Measurements from ENCODE around the gene GRIN2A. TPM values are rescaled to one million over a fixed set of nuclear protein-coding genes. Genes with fewer than 3 reads are reported as not detected.

Gene GRIN2A
- total and polyA plus RNA-seq, 4 donors = 11.2 to 42.6 (median 20.0) TPM

- Histone ChIP-seq H3K36me3 (ENCODE audit: control insufficient read depth, insufficient read depth, low read length) (no peaks in the 10 kb centered on the region), H3K4me3 (ENCODE audit: low read depth, low read length) (no peak overlapping the region), H3K9me3 (ENCODE audit: control insufficient read depth, insufficient read depth, low read length) (no peaks in the 10 kb centered on the region), H3K27ac (ENCODE audit: low read depth, low read length) (no peak overlapping the region), H3K4me1 (ENCODE audit: control insufficient read depth, insufficient read depth, low read length) (no peaks in the 10 kb centered on the region), H3K27me3 (ENCODE audit: control insufficient read depth, insufficient read depth, low read length) (no peaks in the 10 kb centered on the region)
- DNase-seq (ENCODE audit: low read depth in 4 of 6, low spot score in 6 of 6) = peak in 1 of 6 donors; percentile 31
Measured at GRCh38 chr16:10103118-10103517, 79.1 kb downstream of the GRIN2A start.

- no peaks in the 10 kb centered on the region for H3K4me1 ChIP-seq (ENCODE audit: control insufficient read depth, insufficient read depth, low read length)
- no peaks in the 10 kb centered on the region for H3K27me3 ChIP-seq (ENCODE audit: control insufficient read depth, insufficient read depth, low read length)
- H3K9me3 ChIP-seq (ENCODE audit: control insufficient read depth, insufficient read depth, low read length) = no peaks in the 10 kb centered on the region
- no peak overlapping the region for H3K4me3 ChIP-seq (ENCODE audit: low read depth, low read length)
- H3K27ac ChIP-seq (ENCODE audit: low read depth, low read length) = no peak overlapping the region
- no peaks in the 10 kb centered on the region for H3K36me3 ChIP-seq (ENCODE audit: control insufficient read depth, insufficient read depth, low read length)
- no peak for DNase-seq (ENCODE audit: low read depth in 4 of 6, low spot score in 6 of 6)
- WGBS (ENCODE audit: insufficient coverage) = 58% methylated on average over 4 of the region's 4 CpGs
Measured at GRCh38 chr16:10100829-10101228, 81.4 kb downstream of the GRIN2A start.

DNA sequence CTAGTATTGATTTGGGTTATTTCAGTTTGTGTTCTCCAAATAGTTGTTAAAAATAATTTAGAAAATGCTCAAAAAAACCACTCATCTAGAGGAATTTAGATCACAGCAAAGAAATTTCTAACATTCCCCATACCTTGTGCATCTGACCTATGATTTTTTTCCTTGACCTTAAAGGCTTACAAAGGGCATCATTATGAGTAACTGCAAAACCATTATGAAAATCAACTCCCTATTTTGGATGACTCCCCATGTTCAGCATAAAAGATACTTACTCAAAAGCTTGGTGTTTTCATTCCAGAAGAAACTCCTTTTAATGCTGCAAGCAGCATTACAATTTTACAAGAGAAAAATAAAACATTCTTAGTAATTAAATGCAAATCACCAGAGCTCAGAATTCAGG is 83.2 kb downstream of the GRIN2A start:
- Histone ChIP-seq H3K9me3 (ENCODE audit: control insufficient read depth, insufficient read depth, low read length) (no peaks in the 10 kb centered on the region), H3K36me3 (ENCODE audit: control insufficient read depth, insufficient read depth, low read length) (no peaks in the 10 kb centered on the region), H3K4me3 (ENCODE audit: low read depth, low read length) (no peak overlapping the region), H3K27me3 (ENCODE audit: control insufficient read depth, insufficient read depth, low read length) (no peaks in the 10 kb centered on the region), H3K27ac (ENCODE audit: low read depth, low read length) (no peak overlapping the region), H3K4me1 (ENCODE audit: control insufficient read depth, insufficient read depth, low read length) (no peaks in the 10 kb centered on the region)
- DNase-seq (ENCODE audit: low read depth in 4 of 6, low spot score in 6 of 6) = no peak

- H3K4me3 ChIP-seq (ENCODE audit: low read depth, low read length) = no peak overlapping the region
- H3K4me1 ChIP-seq (ENCODE audit: control insufficient read depth, insufficient read depth, low read length) = no peaks in the 10 kb centered on the region
- no CpG with 5 or more reads among the region's 2 CpGs for WGBS (ENCODE audit: insufficient coverage)
- H3K27me3 ChIP-seq (ENCODE audit: control insufficient read depth, insufficient read depth, low read length) = no peaks in the 10 kb centered on the region
- no peaks in the 10 kb centered on the region for H3K36me3 ChIP-seq (ENCODE audit: control insufficient read depth, insufficient read depth, low read length)
- H3K27ac ChIP-seq (ENCODE audit: low read depth, low read length) = no peak overlapping the region
- H3K9me3 ChIP-seq (ENCODE audit: control insufficient read depth, insufficient read depth, low read length) = no peaks in the 10 kb centered on the region
- no peak for DNase-seq (ENCODE audit: low read depth in 4 of 6, low spot score in 6 of 6)
Measured at GRCh38 chr16:10097271-10097670, 85.0 kb downstream of the GRIN2A start.

DNA sequence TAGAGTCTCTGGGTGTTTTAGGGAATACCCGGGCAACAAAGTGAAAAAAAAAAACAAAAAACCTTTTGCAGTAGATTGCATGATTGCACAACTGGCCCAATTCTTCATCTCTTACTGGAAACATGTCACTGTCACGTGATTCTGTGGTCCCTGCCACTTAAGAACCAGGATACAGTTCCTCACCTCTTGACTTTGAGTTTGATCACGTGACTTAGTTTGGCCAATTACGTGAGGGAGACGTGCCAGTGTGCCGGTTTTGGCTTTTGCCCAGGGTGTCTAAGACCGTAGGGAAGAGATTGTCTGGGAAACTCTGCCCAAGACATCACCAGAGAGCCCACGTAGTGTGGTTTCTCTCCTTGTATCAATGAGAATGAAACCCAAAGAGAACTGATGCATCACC is 88.7 kb downstream of the GRIN2A start:
- WGBS (ENCODE audit: insufficient coverage) = 83% methylated on average over 6 of the region's 8 CpGs
- Histone ChIP-seq H3K36me3 (ENCODE audit: control insufficient read depth, insufficient read depth, low read length) (no peaks in the 10 kb centered on the region), H3K4me1 (ENCODE audit: control insufficient read depth, insufficient read depth, low read length) (no peaks in the 10 kb centered on the region), H3K9me3 (ENCODE audit: control insufficient read depth, insufficient read depth, low read length) (peaks cover 2% of the 10 kb centered on the region), H3K4me3 (ENCODE audit: low read depth, low read length) (no peak overlapping the region), H3K27ac (ENCODE audit: low read depth, low read length) (no peak overlapping the region), H3K27me3 (ENCODE audit: control insufficient read depth, insufficient read depth, low read length) (no peaks in the 10 kb centered on the region)
- no peak for DNase-seq (ENCODE audit: low read depth in 4 of 6, low spot score in 6 of 6)

- DNase-seq (ENCODE audit: low read depth in 4 of 6, low spot score in 6 of 6) = no peak
- H3K4me1 ChIP-seq (ENCODE audit: control insufficient read depth, insufficient read depth, low read length) = no peaks in the 10 kb centered on the region
- peaks cover 2% of the 10 kb centered on the region for H3K9me3 ChIP-seq (ENCODE audit: control insufficient read depth, insufficient read depth, low read length)
- H3K27me3 ChIP-seq (ENCODE audit: control insufficient read depth, insufficient read depth, low read length) = no peaks in the 10 kb centered on the region
- no peak overlapping the region for H3K27ac ChIP-seq (ENCODE audit: low read depth, low read length)
- H3K36me3 ChIP-seq (ENCODE audit: control insufficient read depth, insufficient read depth, low read length) = no peaks in the 10 kb centered on the region
- no CpG with 5 or more reads among the region's 1 CpG for WGBS (ENCODE audit: insufficient coverage)
- H3K4me3 ChIP-seq (ENCODE audit: low read depth, low read length) = no peak overlapping the region
Measured at GRCh38 chr16:10090816-10091215, 91.4 kb downstream of the GRIN2A start.

DNA sequence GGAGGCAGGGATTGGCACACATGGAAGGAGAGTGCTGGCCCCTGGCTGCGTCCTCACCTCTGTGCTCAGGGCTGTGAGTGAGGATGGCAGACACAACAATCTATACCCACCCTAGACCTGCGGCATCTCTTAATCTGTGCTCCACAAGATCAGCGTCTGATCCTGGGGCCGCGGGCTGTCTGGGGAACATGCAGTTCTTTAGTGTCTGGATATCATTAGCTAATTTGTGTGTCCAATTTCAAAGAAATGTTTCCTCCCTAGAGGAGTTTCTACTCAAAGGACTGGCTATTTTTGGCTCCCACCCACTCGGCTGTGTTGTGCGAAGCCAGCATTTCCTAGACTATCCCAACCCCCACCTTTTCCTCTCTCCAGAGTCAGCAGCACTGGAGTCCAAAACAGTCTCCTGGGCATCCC is 93.8 kb downstream of the GRIN2A start:
- H3K9me3 ChIP-seq (ENCODE audit: control insufficient read depth, insufficient read depth, low read length) = peaks cover 2% of the 10 kb centered on the region
- no peaks in the 10 kb centered on the region for H3K36me3 ChIP-seq (ENCODE audit: control insufficient read depth, insufficient read depth, low read length)
- no peak overlapping the region for H3K27ac ChIP-seq (ENCODE audit: low read depth, low read length)
- no peaks in the 10 kb centered on the region for H3K4me1 ChIP-seq (ENCODE audit: control insufficient read depth, insufficient read depth, low read length)
- no peak overlapping the region for H3K4me3 ChIP-seq (ENCODE audit: low read depth, low read length)
- WGBS (ENCODE audit: insufficient coverage) = 30% methylated on average over 2 of the region's 7 CpGs
- DNase-seq (ENCODE audit: low read depth in 4 of 6, low spot score in 6 of 6) = peak in 1 of 6 donors; percentile 29
- no peaks in the 10 kb centered on the region for H3K27me3 ChIP-seq (ENCODE audit: control insufficient read depth, insufficient read depth, low read length)

GRCh38 chr16:10087151-10087550 is 95.1 kb downstream of the GRIN2A start:
- Histone ChIP-seq H3K4me3 (ENCODE audit: low read depth, low read length) (no peak overlapping the region), H3K36me3 (ENCODE audit: control insufficient read depth, insufficient read depth, low read length) (no peaks in the 10 kb centered on the region), H3K27ac (ENCODE audit: low read depth, low read length) (no peak overlapping the region), H3K4me1 (ENCODE audit: control insufficient read depth, insufficient read depth, low read length) (no peaks in the 10 kb centered on the region), H3K27me3 (ENCODE audit: control insufficient read depth, insufficient read depth, low read length) (no peaks in the 10 kb centered on the region), H3K9me3 (ENCODE audit: control insufficient read depth, insufficient read depth, low read length) (peaks cover 2% of the 10 kb centered on the region)
- no peak for DNase-seq (ENCODE audit: low read depth in 4 of 6, low spot score in 6 of 6)
- 91% methylated on average over 3 of the region's 4 CpGs for WGBS (ENCODE audit: insufficient coverage)

- Histone ChIP-seq H3K4me1 (ENCODE audit: control insufficient read depth, insufficient read depth, low read length) (no peaks in the 10 kb centered on the region), H3K27me3 (ENCODE audit: control insufficient read depth, insufficient read depth, low read length) (no peaks in the 10 kb centered on the region), H3K36me3 (ENCODE audit: control insufficient read depth, insufficient read depth, low read length) (no peaks in the 10 kb centered on the region), H3K27ac (ENCODE audit: low read depth, low read length) (no peak overlapping the region), H3K9me3 (ENCODE audit: control insufficient read depth, insufficient read depth, low read length) (peaks cover 2% of the 10 kb centered on the region), H3K4me3 (ENCODE audit: low read depth, low read length) (no peak overlapping the region)
- 52% methylated on average over 3 of the region's 3 CpGs for WGBS (ENCODE audit: insufficient coverage)
- no peak for DNase-seq (ENCODE audit: low read depth in 4 of 6, low spot score in 6 of 6)
Measured at GRCh38 chr16:10086620-10087019, 95.6 kb downstream of the GRIN2A start.

DNA sequence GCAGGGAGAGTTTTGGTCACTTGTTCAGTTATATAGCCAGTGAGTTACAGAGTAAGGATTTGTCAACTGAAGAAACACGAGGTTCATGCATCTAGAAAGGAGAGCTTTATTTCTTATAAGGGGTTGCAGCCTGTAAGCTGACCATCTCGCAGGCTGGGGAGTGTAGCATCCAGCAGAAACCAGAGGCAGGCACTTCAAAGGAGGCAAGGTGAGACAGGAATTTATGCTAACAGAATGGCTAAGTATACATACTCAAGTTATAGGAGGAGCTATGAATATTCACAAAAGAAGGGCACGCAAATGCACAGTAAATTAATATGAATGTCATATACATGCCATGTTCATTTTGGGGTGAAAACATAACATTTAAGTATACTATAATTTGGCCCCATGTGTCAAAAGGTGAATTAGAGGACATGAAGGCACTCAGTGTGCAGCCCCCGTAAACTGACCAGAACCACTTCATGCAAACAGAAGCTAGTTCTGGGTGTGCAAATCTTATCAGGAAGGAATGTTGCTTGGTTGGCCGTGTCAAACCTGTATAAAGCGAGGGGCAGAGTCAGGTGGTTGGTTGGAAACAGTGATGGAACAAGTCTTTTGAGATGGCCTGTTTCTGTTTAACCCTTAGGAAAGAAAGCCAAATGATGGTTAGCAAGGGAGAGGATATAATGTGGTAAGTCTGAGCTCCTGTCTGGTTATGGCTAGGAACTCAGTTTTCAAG is 97.0 kb downstream of the GRIN2A start:
- no peak overlapping the region for H3K4me3 ChIP-seq (ENCODE audit: low read depth, low read length)
- H3K9me3 ChIP-seq (ENCODE audit: control insufficient read depth, insufficient read depth, low read length) = peaks cover under 1% of the 10 kb centered on the region
- H3K36me3 ChIP-seq (ENCODE audit: control insufficient read depth, insufficient read depth, low read length) = no peaks in the 10 kb centered on the region
- no peak for DNase-seq (ENCODE audit: low read depth in 4 of 6, low spot score in 6 of 6)
- H3K4me1 ChIP-seq (ENCODE audit: control insufficient read depth, insufficient read depth, low read length) = no peaks in the 10 kb centered on the region
- H3K27ac ChIP-seq (ENCODE audit: low read depth, low read length) = no peak overlapping the region
- no peaks in the 10 kb centered on the region for H3K27me3 ChIP-seq (ENCODE audit: control insufficient read depth, insufficient read depth, low read length)
- 85% methylated on average over 3 of the region's 6 CpGs for WGBS (ENCODE audit: insufficient coverage)

Data from spinal cord (tissue), 10 donors.